ENCODE data around the gene KCTD3. TPM values are rescaled to one million over a fixed set of nuclear protein-coding genes. Genes with fewer than 3 reads are reported as not detected.

The KCTD3 gene
- polyA plus RNA-seq, 3 donors from 2014 or later: 1.1 to 1.9 (median 1.6) TPM

DNA sequence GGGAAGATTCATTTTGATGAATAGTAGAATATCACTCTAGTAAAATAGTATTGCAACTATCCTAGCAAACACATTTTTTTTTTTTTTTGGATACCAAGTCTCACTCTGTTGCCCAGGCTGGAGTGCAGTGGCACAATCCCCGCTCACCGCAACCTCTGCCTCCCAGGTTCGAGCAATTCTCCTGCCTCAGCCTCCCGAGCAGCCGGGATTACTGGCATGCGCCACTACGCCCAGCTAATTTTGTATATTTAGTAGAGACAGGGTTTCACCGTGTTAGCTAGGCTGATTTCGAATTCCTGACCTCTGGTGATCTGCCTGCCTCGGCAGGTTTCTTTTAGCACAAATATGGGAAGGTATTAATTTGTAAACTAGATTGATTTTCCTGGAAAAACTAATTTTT is 33.8 kb downstream of the KCTD3 start:
- Mint-ChIP-seq H3K36me3 (peaks cover 0 to 18% (median 9%) of the 10 kb centered on the region in 3 donors), H3K27ac (no peak overlapping the region), H3K9me3 (peaks cover 0 to 11% (median 3%) of the 10 kb centered on the region in 6 donors), H3K4me1 (no peaks in the 10 kb centered on the region), H3K27me3 (ENCODE audit: low read depth in 3 of 3) (no peaks in the 10 kb centered on the region), H3K4me3 (no peak overlapping the region)
- no peak for DNase-seq

DNA sequence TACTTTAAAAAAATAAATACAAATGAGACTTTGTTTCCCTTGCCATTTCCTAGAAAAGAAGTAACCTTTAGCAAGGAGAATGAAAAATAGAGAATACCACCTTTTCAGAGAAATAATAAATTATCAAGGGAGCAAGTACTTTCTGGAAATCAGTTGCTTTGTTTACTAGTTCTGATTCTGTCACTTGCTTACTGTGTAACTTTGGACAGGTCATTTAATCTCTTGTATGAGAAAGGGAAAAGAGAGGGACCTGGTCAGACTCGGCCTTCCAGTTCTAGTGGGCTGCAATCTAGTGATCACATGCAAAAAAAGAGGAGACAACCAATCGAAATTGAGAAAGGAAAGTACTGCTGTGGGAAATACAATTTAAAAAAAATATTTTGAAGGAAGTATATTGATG is 34.2 kb downstream of the KCTD3 start:
- no peak overlapping the region for H3K4me3 Mint-ChIP-seq
- H3K27ac Mint-ChIP-seq: no peak overlapping the region
- H3K4me1 Mint-ChIP-seq: no peaks in the 10 kb centered on the region
- H3K36me3 Mint-ChIP-seq: peaks cover 0 to 14% (median 5%) of the 10 kb centered on the region in 3 donors
- no peaks in the 10 kb centered on the region for H3K27me3 Mint-ChIP-seq (ENCODE audit: low read depth in 3 of 3)
- H3K9me3 Mint-ChIP-seq: peaks cover 0 to 11% (median 3%) of the 10 kb centered on the region in 6 donors
- no peak for DNase-seq

DNA sequence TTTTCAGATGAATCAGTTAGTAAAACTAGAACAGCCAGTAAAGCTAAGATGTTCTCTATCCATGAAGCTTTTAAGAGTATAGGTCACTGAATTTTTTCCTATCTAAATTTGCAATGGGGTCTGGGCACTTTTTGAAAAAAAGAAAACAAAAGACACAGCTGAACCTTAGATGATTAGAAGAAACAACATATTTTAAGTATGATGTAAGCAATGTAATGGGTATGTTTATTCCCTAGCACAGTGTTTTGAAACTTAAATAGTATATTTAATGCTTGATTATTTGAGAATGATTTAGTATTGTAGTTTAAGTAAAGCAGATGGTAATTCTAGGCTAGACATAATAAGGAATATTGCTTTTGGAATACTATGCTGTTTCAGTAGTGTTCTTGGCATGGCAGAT is 36.2 kb downstream of the KCTD3 start:
- no peaks in the 10 kb centered on the region for H3K27me3 Mint-ChIP-seq (ENCODE audit: low read depth in 3 of 3)
- H3K9me3 Mint-ChIP-seq: peaks cover 0 to 9% (median 3%) of the 10 kb centered on the region in 6 donors
- no peak for DNase-seq
- H3K36me3 Mint-ChIP-seq: peaks cover 0 to 10% (median 0%) of the 10 kb centered on the region in 3 donors
- no peak overlapping the region for H3K27ac Mint-ChIP-seq
- no peaks in the 10 kb centered on the region for H3K4me1 Mint-ChIP-seq
- no peak overlapping the region for H3K4me3 Mint-ChIP-seq

DNA sequence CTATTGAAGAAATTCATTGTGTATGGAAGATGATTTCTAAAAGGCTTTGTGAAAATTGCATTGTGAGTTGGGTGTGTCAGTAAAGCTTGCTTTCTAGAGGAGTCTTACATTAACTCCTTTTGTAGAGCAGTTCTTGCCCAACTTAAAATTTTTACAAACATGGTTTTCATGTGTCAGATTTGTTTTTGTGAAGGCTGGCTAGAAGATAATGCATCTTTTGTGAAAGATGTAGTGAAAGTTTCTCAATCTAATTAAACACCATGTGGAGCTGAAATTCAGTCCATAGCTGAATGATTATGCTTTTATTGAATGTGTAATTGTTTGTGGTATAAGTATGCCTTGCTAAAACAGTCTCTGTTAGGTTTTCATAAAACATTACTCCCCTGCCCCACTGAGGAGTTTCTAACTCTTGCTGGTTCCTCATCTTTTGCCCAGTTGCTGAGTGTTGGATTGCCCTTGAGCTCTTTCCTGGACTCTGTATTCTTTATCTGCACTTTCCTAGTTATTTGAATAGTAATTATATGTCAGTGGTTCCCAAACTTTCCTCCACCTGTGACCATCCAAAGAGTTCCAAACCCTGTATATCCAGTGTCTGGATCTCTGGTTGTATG is 38.0 kb downstream of the KCTD3 start:
- no peak overlapping the region for H3K27ac Mint-ChIP-seq
- DNase-seq: no peak
- no peaks in the 10 kb centered on the region for H3K4me1 Mint-ChIP-seq
- H3K4me3 Mint-ChIP-seq: no peak overlapping the region
- peaks cover 0 to 13% (median 0%) of the 10 kb centered on the region in 3 donors for H3K36me3 Mint-ChIP-seq
- H3K9me3 Mint-ChIP-seq: peaks cover 0 to 7% (median 4%) of the 10 kb centered on the region in 6 donors
- no peaks in the 10 kb centered on the region for H3K27me3 Mint-ChIP-seq (ENCODE audit: low read depth in 3 of 3)

DNA sequence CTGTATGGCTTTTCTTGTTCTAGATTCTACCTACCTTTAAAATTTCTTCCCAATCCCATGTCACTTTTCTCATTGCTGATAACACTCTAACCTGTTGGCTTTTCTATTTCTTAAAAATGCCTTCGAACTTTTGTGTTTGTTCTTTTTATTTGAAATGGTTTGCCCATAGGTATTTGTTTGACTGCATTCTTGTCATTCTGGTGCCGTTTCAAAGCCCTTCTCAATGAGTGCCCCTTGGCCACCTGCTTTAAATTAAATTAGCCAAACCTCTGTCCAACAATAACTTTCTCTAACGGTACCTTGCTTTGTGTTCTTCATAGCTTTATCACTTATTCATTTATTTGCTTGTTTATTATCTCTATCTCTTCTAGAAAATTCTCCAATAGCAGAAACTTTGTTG is 38.9 kb downstream of the KCTD3 start:
- no peak overlapping the region for H3K4me3 Mint-ChIP-seq
- no peaks in the 10 kb centered on the region for H3K4me1 Mint-ChIP-seq
- H3K9me3 Mint-ChIP-seq: peaks cover 0 to 7% (median 3%) of the 10 kb centered on the region in 6 donors
- H3K27me3 Mint-ChIP-seq (ENCODE audit: low read depth in 3 of 3): no peaks in the 10 kb centered on the region
- H3K27ac Mint-ChIP-seq: no peak overlapping the region
- DNase-seq: no peak
- H3K36me3 Mint-ChIP-seq: peaks cover 0 to 9% (median 0%) of the 10 kb centered on the region in 3 donors

DNA sequence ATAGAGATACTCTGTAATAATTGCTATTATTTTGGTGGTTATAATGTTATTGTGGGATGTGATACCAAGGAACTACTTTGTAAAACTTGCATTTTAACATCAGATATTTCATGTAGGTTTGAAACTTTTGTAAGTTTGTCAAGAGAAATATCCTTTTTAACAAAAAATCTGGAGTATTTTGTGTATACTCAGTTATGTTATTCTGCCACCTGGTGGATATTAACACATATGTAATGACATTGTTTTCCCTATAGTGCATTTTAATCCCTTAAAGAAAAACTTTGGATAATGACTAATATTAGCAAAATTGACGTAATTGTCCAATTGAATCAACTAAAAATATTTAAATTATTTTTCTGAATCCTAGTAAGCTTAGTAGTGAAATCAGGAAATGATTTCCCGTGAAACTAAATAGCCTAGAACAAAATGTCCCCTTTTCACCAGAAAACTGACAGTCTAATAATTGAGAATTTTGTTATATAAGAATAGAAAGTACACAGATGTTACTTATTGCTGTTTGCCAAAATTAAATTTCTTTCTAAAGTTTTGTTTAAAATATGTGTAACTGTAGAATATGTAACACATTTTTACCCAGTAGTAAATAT is 39.6 kb downstream of the KCTD3 start:
- H3K27ac Mint-ChIP-seq: no peak overlapping the region
- H3K36me3 Mint-ChIP-seq: peaks cover 0 to 9% (median 0%) of the 10 kb centered on the region in 3 donors
- no peak overlapping the region for H3K4me3 Mint-ChIP-seq
- H3K4me1 Mint-ChIP-seq: no peaks in the 10 kb centered on the region
- peaks cover 0 to 7% (median 1%) of the 10 kb centered on the region in 6 donors for H3K9me3 Mint-ChIP-seq
- DNase-seq: no peak
- no peaks in the 10 kb centered on the region for H3K27me3 Mint-ChIP-seq (ENCODE audit: low read depth in 3 of 3)

DNA sequence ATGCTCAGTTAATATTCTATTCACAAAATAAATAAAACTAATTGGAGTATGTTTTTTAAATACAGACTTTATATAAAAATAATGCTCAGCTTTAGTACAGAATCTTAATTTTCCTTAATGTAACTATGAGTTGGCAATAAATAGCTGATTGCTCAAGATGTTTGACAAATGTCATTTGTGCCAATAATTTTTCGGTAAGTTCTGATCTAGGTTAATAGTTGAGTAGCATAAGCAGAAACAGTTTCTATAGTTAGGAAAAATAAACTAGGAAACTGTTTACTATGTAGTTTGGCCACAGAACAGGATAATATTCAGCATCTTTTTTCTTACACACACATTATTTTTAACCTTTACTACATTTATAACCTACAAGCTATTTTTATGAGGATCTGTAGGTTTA is 40.3 kb downstream of the KCTD3 start:
- H3K4me1 Mint-ChIP-seq: no peaks in the 10 kb centered on the region
- DNase-seq: no peak
- H3K27me3 Mint-ChIP-seq (ENCODE audit: low read depth in 3 of 3): no peaks in the 10 kb centered on the region
- no peak overlapping the region for H3K4me3 Mint-ChIP-seq
- peaks cover 0 to 11% (median 0%) of the 10 kb centered on the region in 3 donors for H3K36me3 Mint-ChIP-seq
- H3K27ac Mint-ChIP-seq: no peak overlapping the region
- H3K9me3 Mint-ChIP-seq: peaks cover 0 to 7% (median under 1%) of the 10 kb centered on the region in 6 donors

DNA sequence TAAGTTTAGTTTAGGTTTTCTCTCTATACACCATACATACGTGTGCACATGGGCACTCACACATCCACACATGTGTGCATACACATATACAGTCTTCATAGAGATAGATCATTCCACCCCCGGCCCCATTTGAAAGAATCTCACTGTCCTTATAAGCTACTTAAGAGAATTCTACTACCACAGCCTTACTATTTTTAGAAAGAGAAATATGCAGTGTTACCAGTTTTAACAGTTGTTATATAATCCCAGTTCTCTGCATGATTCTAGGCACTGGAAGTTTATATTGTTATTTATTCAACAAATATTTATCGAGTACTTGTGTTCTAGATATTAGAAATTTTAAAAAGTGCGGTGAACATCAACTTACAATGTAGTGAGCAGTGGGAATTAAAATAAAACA is 41.5 kb downstream of the KCTD3 start:
- Mint-ChIP-seq H3K36me3 (peaks cover 0 to 18% (median 5%) of the 10 kb centered on the region in 3 donors), H3K27me3 (ENCODE audit: low read depth in 3 of 3) (no peaks in the 10 kb centered on the region), H3K27ac (no peak overlapping the region)

DNA sequence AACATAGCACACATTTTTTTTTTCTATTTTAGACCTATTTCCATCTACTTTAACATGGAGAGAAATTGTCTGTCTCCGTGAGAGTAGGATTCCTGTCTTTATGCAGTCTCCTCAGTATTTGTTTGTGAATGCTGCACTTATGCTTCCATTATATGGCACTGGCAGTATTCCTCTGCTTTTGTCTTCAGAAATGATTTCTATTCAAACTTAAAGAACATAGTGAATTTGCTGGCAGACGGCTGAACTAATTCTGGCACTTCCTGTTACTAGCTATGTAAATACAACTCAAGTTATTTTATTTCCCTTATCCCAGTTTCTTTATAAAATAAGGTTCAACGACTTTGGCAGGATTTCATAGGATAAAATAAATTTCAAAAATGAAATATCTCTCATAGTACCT is 45.3 kb downstream of the KCTD3 start:
- Mint-ChIP-seq H3K4me1 (no peaks in the 10 kb centered on the region), H3K27ac (no peak overlapping the region), H3K4me3 (no peak overlapping the region), H3K27me3 (ENCODE audit: low read depth in 3 of 3) (no peaks in the 10 kb centered on the region), H3K36me3 (peaks cover 0 to 24% (median 5%) of the 10 kb centered on the region in 3 donors), H3K9me3 (peaks cover 0 to 10% (median under 1%) of the 10 kb centered on the region in 6 donors)
- DNase-seq: no peak

More for the DNA sequence above, 41.5 kb downstream of the KCTD3 start:
- no peak for DNase-seq
- no peaks in the 10 kb centered on the region for H3K4me1 Mint-ChIP-seq
- peaks cover 0 to 7% (median 2%) of the 10 kb centered on the region in 6 donors for H3K9me3 Mint-ChIP-seq
- no peak overlapping the region for H3K4me3 Mint-ChIP-seq

DNA sequence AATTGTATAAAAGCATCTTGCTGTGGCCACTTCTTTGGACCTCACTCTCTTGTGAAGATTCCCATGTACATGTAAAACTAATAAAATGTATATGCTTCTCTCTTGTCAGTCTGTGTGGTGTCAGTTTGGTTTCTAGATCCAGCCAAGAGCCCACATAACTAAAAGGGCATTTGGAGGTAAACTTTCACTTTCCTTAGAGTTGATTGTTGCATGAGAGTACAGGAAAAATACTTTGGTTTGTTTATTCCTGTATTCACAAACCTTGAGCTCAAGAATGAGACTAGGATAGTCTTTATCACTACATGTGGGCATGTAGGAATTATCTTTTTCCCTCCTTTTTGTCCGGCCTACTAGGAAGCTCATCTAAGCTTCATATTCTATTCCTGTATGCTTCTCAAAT is 50.9 kb downstream of the KCTD3 start:
- Mint-ChIP-seq H3K27me3 (ENCODE audit: low read depth in 3 of 3) (no peaks in the 10 kb centered on the region), H3K4me3 (no peak overlapping the region), H3K27ac (no peak overlapping the region), H3K4me1 (peaks cover 0 to 7% of the 10 kb centered on the region in 2 donors), H3K36me3 (peaks cover 3 to 28% (median 11%) of the 10 kb centered on the region in 3 donors), H3K9me3 (peaks cover 0 to 10% (median 3%) of the 10 kb centered on the region in 6 donors)
- no peak for DNase-seq

DNA sequence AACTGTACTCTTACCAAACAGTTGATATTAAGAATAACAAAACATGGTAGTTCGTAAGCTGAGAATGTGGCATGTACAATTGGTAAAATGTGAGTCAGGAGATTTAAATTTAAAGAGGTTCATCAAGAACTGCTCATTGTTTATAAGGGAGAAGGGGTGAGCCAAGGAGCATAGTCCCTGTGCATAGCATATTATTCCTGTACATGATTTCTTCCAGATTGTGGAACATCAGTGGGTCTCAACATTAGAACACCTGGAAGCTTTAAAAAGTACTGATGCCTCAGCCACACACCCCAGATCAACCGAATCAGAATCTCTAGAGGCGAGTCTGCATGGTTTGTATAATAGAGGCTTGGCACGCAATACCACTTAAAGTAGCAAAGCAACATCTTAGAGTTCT is 56.1 kb downstream of the KCTD3 start:
- no peak overlapping the region for H3K27ac Mint-ChIP-seq
- no peaks in the 10 kb centered on the region for H3K27me3 Mint-ChIP-seq (ENCODE audit: low read depth in 3 of 3)
- H3K36me3 Mint-ChIP-seq: peaks cover 3 to 14% (median 7%) of the 10 kb centered on the region in 3 donors
- no peak overlapping the region for H3K4me3 Mint-ChIP-seq
- peaks cover 0 to 2% of the 10 kb centered on the region in 2 donors for H3K4me1 Mint-ChIP-seq
- DNase-seq: no peak
- H3K9me3 Mint-ChIP-seq: peaks cover 0 to 8% (median under 1%) of the 10 kb centered on the region in 6 donors

DNA sequence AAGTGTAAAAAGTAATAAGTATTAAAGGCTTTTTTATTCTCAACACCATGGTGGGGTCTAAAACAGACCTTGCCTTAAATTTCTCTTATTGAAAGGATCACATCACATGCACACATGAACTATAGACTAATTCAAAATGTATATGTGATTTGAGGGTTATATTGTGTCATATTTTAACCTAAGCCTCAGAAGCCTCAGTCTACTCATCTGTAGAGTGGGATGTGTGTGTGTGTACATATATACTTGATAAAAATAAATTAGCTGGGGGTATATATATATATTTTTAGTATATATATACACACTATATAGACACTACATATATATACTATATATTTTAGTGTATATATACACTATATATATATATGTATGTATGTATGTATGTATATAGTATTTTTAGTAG is 58.8 kb downstream of the KCTD3 start:
- Mint-ChIP-seq H3K4me3 (no peak overlapping the region), H3K27me3 (ENCODE audit: low read depth in 3 of 3) (peaks cover 0 to 1% (median 0%) of the 10 kb centered on the region in 3 donors), H3K9me3 (peaks cover 0 to 7% (median 2%) of the 10 kb centered on the region in 6 donors), H3K36me3 (peaks cover 0 to under 1% (median 0%) of the 10 kb centered on the region in 3 donors), H3K4me1 (no peaks in the 10 kb centered on the region), H3K27ac (no peak overlapping the region)
- DNase-seq: no peak

DNA sequence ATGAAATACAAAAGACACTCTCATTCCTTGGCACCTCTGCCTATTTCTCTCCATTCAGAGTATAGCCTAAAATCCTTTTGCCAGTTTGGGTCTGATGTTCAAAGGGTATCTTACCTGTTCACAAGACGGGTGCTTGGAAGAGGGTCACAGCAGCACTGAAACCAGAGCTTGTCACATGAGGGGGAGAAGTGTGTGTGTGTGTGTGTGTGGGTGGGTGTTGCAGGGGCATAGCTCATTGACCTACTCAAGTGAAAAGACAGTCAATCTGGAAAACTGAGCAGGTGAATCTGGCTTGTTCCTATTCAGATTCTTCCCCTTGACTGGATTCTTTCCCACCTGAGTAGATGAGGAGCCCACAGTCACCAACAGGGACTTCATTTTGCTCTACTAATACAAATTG is 63.9 kb downstream of the KCTD3 start:
- no peaks in the 10 kb centered on the region for H3K4me1 Mint-ChIP-seq
- no peaks in the 10 kb centered on the region for H3K36me3 Mint-ChIP-seq
- peaks cover 2 to 17% (median 5%) of the 10 kb centered on the region in 6 donors for H3K9me3 Mint-ChIP-seq
- peaks cover 0 to 4% (median 0%) of the 10 kb centered on the region in 3 donors for H3K27me3 Mint-ChIP-seq (ENCODE audit: low read depth in 3 of 3)
- H3K4me3 Mint-ChIP-seq: no peak overlapping the region
- no peak for DNase-seq
- H3K27ac Mint-ChIP-seq: no peak overlapping the region

DNA sequence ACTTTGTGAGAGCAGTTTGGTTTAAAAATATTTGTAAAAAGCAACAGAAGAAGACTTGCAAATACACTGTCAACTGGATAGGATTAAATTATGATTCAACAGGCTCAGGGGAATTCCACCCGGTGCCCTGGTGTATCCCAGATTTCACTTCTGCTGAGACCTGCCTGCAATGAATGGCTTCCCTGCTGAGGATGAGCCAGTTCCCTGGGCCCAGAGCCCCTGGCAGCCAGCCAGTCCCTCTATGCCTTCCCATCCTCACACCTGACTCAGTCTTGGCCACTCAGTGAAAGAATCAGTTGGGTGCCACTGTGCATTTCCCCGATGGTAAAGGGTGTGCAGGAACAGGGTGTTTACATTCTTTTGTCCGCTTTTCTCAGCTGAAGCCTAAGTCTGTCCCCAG is 64.4 kb downstream of the KCTD3 start:
- Mint-ChIP-seq H3K36me3 (no peaks in the 10 kb centered on the region), H3K9me3 (peaks cover 2 to 17% (median 5%) of the 10 kb centered on the region in 6 donors), H3K4me1 (no peaks in the 10 kb centered on the region), H3K27ac (no peak overlapping the region), H3K27me3 (ENCODE audit: low read depth in 3 of 3) (peaks cover 0 to 4% (median 0%) of the 10 kb centered on the region in 3 donors), H3K4me3 (no peak overlapping the region)
- DNase-seq: no peak
